ENCODE measurements around the gene OSGIN1.

OSGIN1 gene

GRCh38 chr16:83958846-83959565 is 6.0 kb downstream of the OSGIN1 start:
- DNase-seq = no peak

GRCh38 chr16:83959656-83960434 is 6.8 kb downstream of the OSGIN1 start:
- no peak for DNase-seq

- DNase-seq = no peak
Measured at GRCh38 chr16:83960521-83961249, 7.6 kb downstream of the OSGIN1 start.

GRCh38 chr16:83961591-83961990 is 8.6 kb downstream of the OSGIN1 start:
- no peak for DNase-seq

- no peak for DNase-seq
Measured at GRCh38 chr16:83963277-83964119, 10.5 kb downstream of the OSGIN1 start.

- no peak for DNase-seq
Measured at GRCh38 chr16:83964684-83965443, 11.8 kb downstream of the OSGIN1 start.

- no peak for DNase-seq
Measured at GRCh38 chr16:83965444-83966152, 12.6 kb downstream of the OSGIN1 start.

GRCh38 chr16:83966153-83966696 is 13.2 kb downstream of the OSGIN1 start:
- DNase-seq = no peak

GRCh38 chr16:83967091-83967490 is 14.1 kb downstream of the OSGIN1 start:
- DNase-seq = no peak

GRCh38 chr16:83967838-83968305 is 14.8 kb downstream of the OSGIN1 start, which contains the start of gene NECAB2:
TSS of gene NECAB2 (plus strand) at chr16:83968244. CDS start at chr16:83968649, 405 bp downstream.
- DNase-seq = no peak

- DNase-seq = no peak
Measured at GRCh38 chr16:83968306-83968851, 15.3 kb downstream of the OSGIN1 start.

GRCh38 chr16:83968891-83969649 is 16.0 kb downstream of the OSGIN1 start:
- no peak for DNase-seq

GRCh38 chr16:83969771-83970429 is 16.9 kb downstream of the OSGIN1 start:
- no peak for DNase-seq

- no peak for DNase-seq
Measured at GRCh38 chr16:83970430-83970815, 17.4 kb downstream of the OSGIN1 start.

- no peak for DNase-seq
Measured at GRCh38 chr16:83971165-83972130, 18.4 kb downstream of the OSGIN1 start.

- no peak for DNase-seq
Measured at GRCh38 chr16:83972256-83973008, 19.4 kb downstream of the OSGIN1 start.

GRCh38 chr16:83973077-83973476 is 20.0 kb downstream of the OSGIN1 start:
- DNase-seq = no peak
